WTC11 (cell line): ENCODE measurements around the gene COPE. TPM values are rescaled to one million over a fixed set of nuclear protein-coding genes. Genes with fewer than 3 reads are reported as not detected.

Experiments used
- ATAC-seq: fragments of 200-7000 bp; cut with Tn5 transposase; 2 replicates; pipeline ENCODE4 v1.10.0; 2021; ENCODE audit warnings: mild to moderate bottlenecking, moderate library complexity
- CTCF ChIA-PET: fragments of 300-600 bp; sonication (Branson Sonifier 250); formaldehyde crosslinking; loops from one replicate; lab custom pipeline; 2021; ENCODE audit warnings: antibody characterized with exemption; lab: Charles Lee
- POLR2A ChIA-PET: fragments of 350-600 bp; sonication (Branson Sonifier 250); formaldehyde crosslinking; loops from one replicate; lab custom pipeline; 2021; ENCODE audit warnings: antibody characterized with exemption; lab: Charles Lee
- DNase-seq: peaks from one replicate; pipeline ENCODE4 v3.0.0; 2021; ENCODE audit warnings: low spot score
- H3K27ac Mint-ChIP-seq: 2 replicates; pipeline ENCODE4 v1.8.0; 2021; ENCODE audit warnings: mixed read lengths
- H3K27me3 Mint-ChIP-seq: 2 replicates; pipeline ENCODE4 v1.8.0; 2021; ENCODE audit warnings: low read depth, mild to moderate bottlenecking, moderate library complexity, mixed read lengths
- H3K36me3 Mint-ChIP-seq: 2 replicates; pipeline ENCODE4 v1.8.0; 2021; ENCODE audit warnings: mixed read lengths
- H3K4me1 Mint-ChIP-seq: 2 replicates; pipeline ENCODE4 v1.8.0; 2022; ENCODE audit warnings: mixed read lengths
- H3K4me3 Mint-ChIP-seq: 2 replicates; pipeline ENCODE4 v1.8.0; 2021; ENCODE audit warnings: mild to moderate bottlenecking, moderate library complexity, mixed read lengths
- H3K9me3 Mint-ChIP-seq: 2 replicates; pipeline ENCODE4 v1.8.0; 2021; ENCODE audit warnings: mixed read lengths
- CREB1 ChIP-seq: sonication (generic); formaldehyde crosslinking; IDR thresholded peaks from 2 replicates; pipeline ENCODE4 v1.8.0; 2023; ENCODE audit warnings: mild to moderate bottlenecking, missing genetic modification reagents
- E2F1 ChIP-seq: sonication (generic); formaldehyde crosslinking; IDR thresholded peaks from 2 replicates; pipeline ENCODE4 v1.8.0; 2022; ENCODE audit warnings: mild to moderate bottlenecking, missing genetic modification reagents
- FOXJ3 ChIP-seq: sonication (generic); formaldehyde crosslinking; IDR thresholded peaks from 2 replicates; pipeline ENCODE4 v1.9.0; 2021; ENCODE audit warnings: missing genetic modification reagents, mild to moderate bottlenecking, borderline replicate concordance
- GABPB1 ChIP-seq: sonication (generic); formaldehyde crosslinking; IDR thresholded peaks from 2 replicates; pipeline ENCODE4 v1.8.1; 2023; ENCODE audit warnings: mild to moderate bottlenecking, missing genetic modification reagents
- GTF2I ChIP-seq: fragments of 250-450 bp; sonication (Bioruptor Pico); conservative IDR thresholded peaks from 2 replicates; pipeline ENCODE4 v1.4.0; 2021; ENCODE audit warnings: mild to moderate bottlenecking
- HMGXB4 ChIP-seq: sonication (generic); formaldehyde crosslinking; IDR thresholded peaks from 2 replicates; pipeline ENCODE4 v1.8.1; 2023; ENCODE audit warnings: mild to moderate bottlenecking, moderate library complexity, missing genetic modification reagents
- JUN ChIP-seq: sonication (generic); formaldehyde crosslinking; IDR thresholded peaks from 2 replicates; pipeline ENCODE4 v1.8.0; 2023; ENCODE audit warnings: mild to moderate bottlenecking, missing genetic modification reagents
- MAX ChIP-seq: sonication (generic); formaldehyde crosslinking; IDR thresholded peaks from 2 replicates; pipeline ENCODE4 v1.8.0; 2022; ENCODE audit warnings: mild to moderate bottlenecking, missing genetic modification reagents
- MLX ChIP-seq: sonication (generic); formaldehyde crosslinking; IDR thresholded peaks from 2 replicates; pipeline ENCODE4 v1.8.1; 2023; ENCODE audit warnings: mild to moderate bottlenecking, missing genetic modification reagents, moderate library complexity
- NFYB ChIP-seq: sonication (generic); formaldehyde crosslinking; conservative IDR thresholded peaks from 2 replicates; pipeline ENCODE4 v1.8.0; 2022; ENCODE audit warnings: low read depth, missing genetic modification reagents
- SOX15 ChIP-seq: fragments of 250-450 bp; sonication (Bioruptor Pico); IDR thresholded peaks from 2 replicates; pipeline ENCODE4 v1.9.0; 2021; ENCODE audit warnings: mild to moderate bottlenecking
- STAT6 ChIP-seq: sonication (generic); formaldehyde crosslinking; conservative IDR thresholded peaks from 2 replicates; pipeline ENCODE4 v1.8.1; 2023; ENCODE audit warnings: mild to moderate bottlenecking, low read depth, missing genetic modification reagents, moderate library complexity
- USF1 ChIP-seq: sonication (generic); formaldehyde crosslinking; IDR thresholded peaks from 2 replicates; pipeline ENCODE4 v1.8.0; 2022; ENCODE audit warnings: mild to moderate bottlenecking, missing genetic modification reagents
- ZBTB21 ChIP-seq: sonication (generic); formaldehyde crosslinking; IDR thresholded peaks from 2 replicates; pipeline ENCODE4 v1.8.1; 2023; ENCODE audit warnings: mild to moderate bottlenecking, missing genetic modification reagents, borderline replicate concordance
- ZNF219 ChIP-seq: sonication (generic); formaldehyde crosslinking; IDR thresholded peaks from 2 replicates; pipeline ENCODE4 v1.8.0; 2023; ENCODE audit warnings: missing genetic modification reagents, mild to moderate bottlenecking, borderline replicate concordance
- ZNF281 ChIP-seq: sonication (generic); formaldehyde crosslinking; IDR thresholded peaks from 2 replicates; pipeline ENCODE4 v1.8.0; 2023; ENCODE audit warnings: mild to moderate bottlenecking, missing genetic modification reagents
- total RNA-seq: library from RNA; stranded (reverse); gene quantifications from 3 replicates; pipeline ENCODE4 v1.2.3, GENCODE V29; 2021

Gene COPE
- total RNA-seq, 1 experiment from 2014 or later = 228 TPM

DNA sequence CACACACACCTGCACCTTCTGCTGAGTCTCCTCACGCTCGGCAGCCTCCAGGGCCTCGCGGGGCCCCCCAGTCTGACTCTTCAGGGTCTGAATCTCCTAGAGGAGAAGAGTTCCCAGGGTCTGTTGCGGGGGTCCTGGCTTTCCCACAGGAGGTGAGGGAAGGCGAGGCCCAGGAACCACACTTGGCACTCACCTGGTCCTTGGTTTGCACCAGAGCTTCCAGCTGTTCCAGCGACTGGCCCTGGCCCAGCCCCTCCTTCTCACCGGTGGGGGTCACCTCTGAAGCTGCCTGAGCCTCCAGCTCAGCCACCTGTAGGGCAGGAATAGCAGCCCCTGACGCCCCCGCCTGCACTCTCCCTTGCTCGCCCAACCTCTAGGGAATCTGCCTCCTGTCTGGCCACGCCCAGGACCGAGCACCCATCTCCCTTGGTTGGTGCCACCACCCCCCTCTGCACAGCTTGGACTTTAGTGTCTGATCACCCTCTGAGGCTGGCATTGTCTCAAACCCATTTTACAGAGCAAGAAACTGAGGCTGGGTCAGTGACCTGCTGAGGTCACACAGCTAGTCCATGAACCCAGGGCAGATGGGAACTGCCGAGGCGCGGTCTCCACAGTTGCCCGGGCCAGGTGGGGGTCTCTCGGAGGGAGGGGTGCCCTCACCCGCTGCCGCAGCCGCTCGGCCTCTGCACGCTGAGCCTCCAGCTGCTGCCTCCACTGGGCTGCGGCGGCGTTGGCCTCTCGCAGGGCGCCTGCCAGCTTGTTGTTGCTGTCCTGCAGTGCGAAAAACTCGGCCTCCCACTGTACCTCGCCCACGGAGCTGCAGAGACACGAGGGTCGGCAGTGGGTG is 12.4 kb upstream of the COPE start:
- POLR2A ChIA-PET = interaction anchor here (1.2 to 1.3 kb wide), 2 partner anchors 11 to 12 kb away, joined by 5 to 9 read pairs; partner anchors contain the start of genes COPE and DDX49
- Mint-ChIP-seq H3K4me1 (peaks cover 12% of the 10 kb centered on the region), H3K4me3 (no peak overlapping the region), H3K27ac (no peak overlapping the region), H3K27me3 (no peaks in the 10 kb centered on the region), H3K9me3 (no peaks in the 10 kb centered on the region), H3K36me3 (peaks cover 9% of the 10 kb centered on the region)
- CTCF ChIA-PET = interaction anchor here (0.7 to 2.0 kb wide), 5 partner anchors 12 to 55 kb away, joined by 3 to 8 read pairs (median 4); partner anchors contain the start of genes COPE and DDX49
- TF ChIP-seq STAT6 (CRISPR knock-in tag) (no peak), GTF2I (CRISPR knock-in tag) (peak; percentile 89), E2F1 (CRISPR knock-in tag) (no peak)
- peak; percentile 21 for DNase-seq
- ATAC-seq = no peak

DNA sequence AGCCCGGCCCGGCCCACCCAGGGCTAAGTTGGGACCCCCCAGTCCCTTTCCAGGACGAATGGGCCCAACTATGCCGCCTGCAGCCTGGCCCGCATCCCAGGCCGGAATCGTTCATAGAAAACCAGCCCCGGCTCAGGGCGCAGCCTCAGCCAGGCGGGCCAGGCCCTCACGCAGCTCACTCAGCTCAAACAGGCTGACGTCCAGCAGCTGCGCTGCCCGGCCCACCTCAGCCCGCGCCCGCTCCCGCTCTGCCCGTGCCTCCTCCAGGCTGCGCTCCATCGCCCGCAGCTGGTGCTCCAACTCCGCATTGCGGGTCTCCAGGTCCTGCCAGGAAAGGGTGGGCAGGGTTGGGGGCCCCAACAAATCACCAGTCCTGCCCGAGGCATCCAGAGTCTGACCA is 10.1 kb upstream of the COPE start:
- peaks cover 18% of the 10 kb centered on the region for H3K36me3 Mint-ChIP-seq
- POLR2A ChIA-PET = interaction anchor here (0.8 to 1.5 kb wide), 2 partner anchors 36 to 57 kb away, joined by 3 read pairs; no protein-coding TSS in a partner anchor
- TF ChIP-seq ZNF219 (CRISPR knock-in tag) (no peak), MLX (CRISPR knock-in tag) (no peak), ZNF281 (CRISPR knock-in tag) (no peak), CREB1 (CRISPR knock-in tag) (no peak), ZBTB21 (no peak), GABPB1 (CRISPR knock-in tag) (no peak), MAX (CRISPR knock-in tag) (no peak), USF1 (CRISPR knock-in tag) (no peak), SOX15 (no peak), JUN (CRISPR knock-in tag) (no peak), HMGXB4 (CRISPR knock-in tag) (no peak), FOXJ3 (CRISPR knock-in tag) (no peak), NFYB (no peak)
- TF ChIP-seq, all 79 proteins: peak for 0
- DNase-seq (no peak), ATAC-seq (no peak)
- Mint-ChIP-seq H3K27me3 (no peaks in the 10 kb centered on the region), H3K4me3 (no peak overlapping the region), H3K9me3 (no peaks in the 10 kb centered on the region), H3K27ac (no peak overlapping the region), H3K4me1 (peaks cover 12% of the 10 kb centered on the region)
- CTCF ChIA-PET = interaction anchor here (1.8 to 3.3 kb wide), 2 partner anchors 11 to 58 kb away, joined by 4 to 13 read pairs; no protein-coding TSS in a partner anchor
